Measurements from ENCODE around the gene EIF6. TPM values are rescaled to one million over a fixed set of nuclear protein-coding genes. Genes with fewer than 3 reads are reported as not detected.
A peak's percentile ranks its signal among the peaks of the same experiment; 100 is the strongest.

Gene EIF6
- total and polyA plus RNA-seq, 9 of the 15 experiments (the other 6 are each of a cell fraction or from before 2014, with no cell fraction given), result 165 to 832 (median 229) TPM

GRCh38 chr20:35327074-35327976 lies 42.8 kb upstream of the EIF6 start (continued):
- TF ChIP-seq SNAPC5 (CRISPR knock-in tag; IDR thresholded peaks at IDR 0.05) (no peak), ID3 (CRISPR knock-in tag; IDR thresholded peaks at IDR 0.05) (no peak), ID3 (tag; IDR thresholded peaks at IDR 0.05) (peak; percentile 94), FOS (IDR thresholded peaks at IDR 0.05; ENCODE audit: extremely low read depth, insufficient read length) (peak; percentile 38), SNRNP70 (optimal IDR thresholded peaks at IDR 0.05; ENCODE audit: low read depth, low read length) (no peak), ELK3 (CRISPR knock-in tag; IDR thresholded peaks at IDR 0.05) (no peak), THAP7 (CRISPR knock-in tag; IDR thresholded peaks at IDR 0.05) (no peak), RFX7 (CRISPR knock-in tag; IDR thresholded peaks at IDR 0.05) (no peak), ZNF3 (CRISPR knock-in tag; IDR thresholded peaks at IDR 0.05) (no peak), MEF2D (tag; conservative IDR thresholded peaks at IDR 0.05; ENCODE audit: low read depth) (no peak), HMBOX1 (IDR thresholded peaks at IDR 0.05) (0 out of 2 replicates have a peak, but pooled peaks have one; percentile 22), USF1 (CRISPR knock-in tag; IDR thresholded peaks at IDR 0.05) (no peak), NFATC3 (IDR thresholded peaks at IDR 0.05) (no peak), MEIS2 (IDR thresholded peaks at IDR 0.05; ENCODE audit: partially characterized antibody) (no peak), CXXC5 (CRISPR knock-in tag; IDR thresholded peaks at IDR 0.05) (no peak), ATF6 (CRISPR knock-in tag; IDR thresholded peaks at IDR 0.05) (no peak), ZNF280A (IDR thresholded peaks at IDR 0.05; ENCODE audit: low read depth, partially characterized antibody) (no peak)

Data from K562 (cell line).